Upper lobe of left lung (tissue), 4 donors: ENCODE measurements around the gene PTPN6.

Experiments used
- POLR2A ChIP-seq, 4 donors: fragments of 450-650 bp; IDR thresholded peaks; one replicate each; pipeline ENCODE4 v1.5.1; 2016 to 2017; ENCODE audit warnings: antibody characterized with exemption in 4 of 4, mild to moderate bottlenecking in 2 of 4
- TF ChIP-seq, protein P1 (sequence below), 6 experiments: fragments of 450-650 bp in 4 of 6; fragments of 200-600 bp in 2 of 6; sonication (generic) in 2 of 6; IDR thresholded peaks; one replicate each; pipeline ENCODE4 v1.5.1; 2016 to 2019; ENCODE audit warnings: antibody characterized with exemption in 6 of 6

DNA sequence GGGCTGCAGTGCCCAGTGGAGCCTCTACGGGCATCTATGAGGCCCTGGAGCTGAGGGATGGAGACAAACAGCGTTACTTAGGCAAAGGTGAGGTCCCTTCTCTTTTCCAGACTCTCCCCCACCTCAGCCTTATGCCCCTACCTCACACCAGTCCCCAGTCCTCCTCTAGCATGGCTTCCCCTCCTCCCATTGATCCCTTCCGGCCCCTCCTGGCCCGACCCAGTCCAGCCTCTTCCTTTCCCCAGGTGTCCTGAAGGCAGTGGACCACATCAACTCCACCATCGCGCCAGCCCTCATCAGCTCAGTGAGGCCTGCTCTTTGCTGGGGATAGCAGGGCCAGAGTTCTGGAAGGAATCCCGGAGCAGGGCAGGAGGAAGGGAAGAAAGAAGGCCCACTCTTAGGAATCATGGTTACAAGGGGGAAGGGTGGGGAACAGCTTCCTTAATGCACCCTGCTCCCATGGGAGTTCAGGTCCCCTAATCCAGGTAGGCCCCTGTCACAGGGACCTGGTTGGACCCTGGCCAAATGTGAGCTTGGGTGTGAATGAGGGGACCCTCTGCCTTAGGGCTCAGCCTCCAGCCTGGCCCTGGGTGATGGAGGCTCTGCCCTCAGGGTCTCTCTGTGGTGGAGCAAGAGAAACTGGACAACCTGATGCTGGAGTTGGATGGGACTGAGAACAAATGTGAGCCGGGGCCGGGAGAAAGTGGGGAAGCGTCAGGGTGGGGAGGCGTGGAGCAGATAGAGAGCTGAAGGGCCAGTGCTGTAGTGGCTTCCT, 34.5 kb upstream of the PTPN6 start:
- no peak for TF ChIP-seq POLR2A (IDR thresholded peaks at IDR 0.05)
- TF ChIP-seq, protein P1, sequence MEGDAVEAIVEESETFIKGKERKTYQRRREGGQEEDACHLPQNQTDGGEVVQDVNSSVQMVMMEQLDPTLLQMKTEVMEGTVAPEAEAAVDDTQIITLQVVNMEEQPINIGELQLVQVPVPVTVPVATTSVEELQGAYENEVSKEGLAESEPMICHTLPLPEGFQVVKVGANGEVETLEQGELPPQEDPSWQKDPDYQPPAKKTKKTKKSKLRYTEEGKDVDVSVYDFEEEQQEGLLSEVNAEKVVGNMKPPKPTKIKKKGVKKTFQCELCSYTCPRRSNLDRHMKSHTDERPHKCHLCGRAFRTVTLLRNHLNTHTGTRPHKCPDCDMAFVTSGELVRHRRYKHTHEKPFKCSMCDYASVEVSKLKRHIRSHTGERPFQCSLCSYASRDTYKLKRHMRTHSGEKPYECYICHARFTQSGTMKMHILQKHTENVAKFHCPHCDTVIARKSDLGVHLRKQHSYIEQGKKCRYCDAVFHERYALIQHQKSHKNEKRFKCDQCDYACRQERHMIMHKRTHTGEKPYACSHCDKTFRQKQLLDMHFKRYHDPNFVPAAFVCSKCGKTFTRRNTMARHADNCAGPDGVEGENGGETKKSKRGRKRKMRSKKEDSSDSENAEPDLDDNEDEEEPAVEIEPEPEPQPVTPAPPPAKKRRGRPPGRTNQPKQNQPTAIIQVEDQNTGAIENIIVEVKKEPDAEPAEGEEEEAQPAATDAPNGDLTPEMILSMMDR (IDR thresholded peaks at IDR 0.05) = no peak
